ENCODE results near the gene PHOX2B. TPM values are rescaled to one million over a fixed set of nuclear protein-coding genes. Genes with fewer than 3 reads are reported as not detected.
"Not testable (repeated sequence)": the region's sequence is repeated elsewhere in the genome, so short reads cannot be mapped to it uniquely, and the experiment has no call there.

The PHOX2B gene
- total and polyA plus RNA-seq, 2 of the 13 experiments (the other 11 are each of a cell fraction or from before 2014, with no cell fraction given) = not detected

DNA sequence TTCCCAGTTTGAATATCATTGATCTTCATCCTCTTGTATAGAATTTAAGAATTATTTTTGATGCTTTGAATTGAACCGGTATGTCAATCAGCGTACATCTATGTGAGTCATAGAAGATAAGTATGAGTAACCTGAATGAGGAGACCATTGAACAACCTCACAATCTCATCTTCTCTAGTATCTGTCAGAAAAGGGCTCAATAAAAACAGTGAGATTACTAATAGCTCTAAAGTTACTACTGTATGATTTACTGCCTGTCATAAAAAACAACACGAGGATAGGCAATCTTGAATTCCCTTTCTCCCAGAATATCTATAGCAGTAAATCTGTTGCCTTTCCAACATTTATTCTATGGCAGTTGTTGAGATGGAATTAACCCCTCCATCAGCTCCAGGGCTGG is 36.1 kb downstream of the PHOX2B start (continued):
- TF ChIP-seq, protein P1, sequence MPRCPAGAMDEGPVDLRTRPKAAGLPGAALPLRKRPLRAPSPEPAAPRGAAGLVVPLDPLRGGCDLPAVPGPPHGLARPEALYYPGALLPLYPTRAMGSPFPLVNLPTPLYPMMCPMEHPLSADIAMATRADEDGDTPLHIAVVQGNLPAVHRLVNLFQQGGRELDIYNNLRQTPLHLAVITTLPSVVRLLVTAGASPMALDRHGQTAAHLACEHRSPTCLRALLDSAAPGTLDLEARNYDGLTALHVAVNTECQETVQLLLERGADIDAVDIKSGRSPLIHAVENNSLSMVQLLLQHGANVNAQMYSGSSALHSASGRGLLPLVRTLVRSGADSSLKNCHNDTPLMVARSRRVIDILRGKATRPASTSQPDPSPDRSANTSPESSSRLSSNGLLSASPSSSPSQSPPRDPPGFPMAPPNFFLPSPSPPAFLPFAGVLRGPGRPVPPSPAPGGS (CRISPR knock-in tag; IDR thresholded peaks at IDR 0.05) = no peak

DNA sequence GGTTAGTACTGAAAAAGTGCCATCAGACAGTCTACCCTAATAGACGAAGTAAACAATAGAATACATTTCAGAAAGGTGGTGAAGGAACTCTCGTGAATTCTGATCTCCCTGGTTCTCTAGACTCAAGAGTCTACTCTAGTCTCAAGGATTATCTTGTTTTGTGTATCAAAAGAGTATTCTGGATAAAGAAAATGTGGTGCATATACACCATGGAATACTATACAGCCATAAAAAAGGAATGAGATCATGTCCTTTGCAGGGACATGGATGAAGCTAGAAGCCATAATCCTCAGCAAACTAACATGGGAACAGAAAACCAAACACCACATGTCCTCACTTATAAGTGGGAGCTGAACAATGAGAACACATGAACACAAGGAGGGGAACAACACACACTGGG is 36.9 kb downstream of the PHOX2B start:
- H2AFZ ChIP-seq (ENCODE audit: low read length); H3K4me2 ChIP-seq (ENCODE audit: low read depth, low read length); H3K9ac ChIP-seq (ENCODE audit: insufficient read depth, low read depth, low read length); POLR2A ChIA-PET; in situ Hi-C loops (cut with HindIII; ENCODE audit: extremely low pct_ligation_motif_present, low pct_unique_long_range_greater_than_20kb); BruUV-seq (replicated peaks); CTCF ChIA-PET (ENCODE audit: low intra/inter-chr PET ratio, low total read pairs); H4K20me1 ChIP-seq (ENCODE audit: insufficient read depth, low read length); H3K9me3 ChIP-seq (ENCODE audit: low read length); FAIRE-seq; ATAC-seq; H3K79me2 ChIP-seq (ENCODE audit: insufficient read depth, low read length); H3K27ac ChIP-seq (ENCODE audit: extremely low read length, insufficient read depth, low read length); DNase-seq (ENCODE audit: low spot score); H3K36me3 ChIP-seq (replicated peaks in 1 of 2; ENCODE audit: control insufficient read depth in 1 of 2, insufficient read depth in 2 of 2, low read length in 2 of 2); H3K27me3 ChIP-seq (ENCODE audit: control insufficient read depth in 1 of 2, insufficient read depth in 2 of 2, low read length in 2 of 2); H3K4me3 ChIP-seq (replicated peaks in 1 of 3; ENCODE audit: insufficient read depth in 1 of 3, low read depth in 2 of 3, low read length in 3 of 3); intact Hi-C loops (cut with micrococcal nuclease; ENCODE audit: unreplicated experiment); H3K4me1 ChIP-seq (ENCODE audit: insufficient read depth, low read length): not testable (repeated sequence)
- WGBS (ENCODE audit: low lambda C conversion rate) = 2% methylated on average over 2 of the region's 2 CpGs

DNA sequence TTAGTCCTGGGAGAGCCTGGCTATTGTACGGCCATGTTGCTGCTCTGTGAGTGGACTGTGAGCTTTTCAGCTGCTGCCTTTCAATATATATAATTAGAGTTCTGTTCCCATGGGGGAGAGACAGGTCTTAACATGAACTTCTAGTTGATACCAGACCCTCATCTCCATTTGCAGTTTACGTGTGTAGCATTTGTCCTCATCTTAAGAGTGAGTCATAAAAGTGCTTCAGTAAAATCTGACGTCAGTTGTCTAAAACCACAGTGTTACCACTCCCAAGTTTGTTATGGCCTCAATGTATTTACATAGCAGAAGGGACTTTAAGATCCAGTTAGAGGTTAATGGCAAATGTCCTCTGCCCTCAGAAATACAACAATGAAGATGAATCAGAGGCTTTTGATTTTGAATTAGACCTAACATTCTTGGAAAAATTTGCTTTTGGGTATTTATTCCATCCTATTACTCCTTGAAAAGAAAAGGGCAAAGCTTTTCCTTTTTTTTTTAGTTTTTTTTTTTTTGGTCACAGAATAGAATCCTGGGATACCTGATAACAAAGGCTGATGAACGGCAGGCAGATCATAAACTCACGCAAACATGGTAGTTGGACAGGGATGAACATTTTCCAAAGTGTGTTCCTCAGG is 38.6 kb downstream of the PHOX2B start:
- H3K27ac ChIP-seq (ENCODE audit: extremely low read length, insufficient read depth, low read length) = no peak overlapping the region
- 23% methylated on average over 5 of the region's 5 CpGs for WGBS (ENCODE audit: low lambda C conversion rate)
- no peaks in the 10 kb centered on the region for H3K79me2 ChIP-seq (ENCODE audit: insufficient read depth, low read length)
- no peak overlapping the region for H3K4me3 ChIP-seq (replicated peaks in 1 of 3; ENCODE audit: insufficient read depth in 1 of 3, low read depth in 2 of 3, low read length in 3 of 3)
- no peak overlapping the region for H3K9ac ChIP-seq (ENCODE audit: insufficient read depth, low read depth, low read length)
- ATAC-seq = no peak
- CTCF ChIA-PET (ENCODE audit: low intra/inter-chr PET ratio, low total read pairs) = no interaction called here
- no peaks in the 10 kb centered on the region for H3K36me3 ChIP-seq (replicated peaks in 1 of 2; ENCODE audit: control insufficient read depth in 1 of 2, insufficient read depth in 2 of 2, low read length in 2 of 2)
- in situ Hi-C loops (cut with HindIII; ENCODE audit: extremely low pct_ligation_motif_present, low pct_unique_long_range_greater_than_20kb) (no loop called here), intact Hi-C loops (cut with micrococcal nuclease; ENCODE audit: unreplicated experiment) (no loop called here)
- POLR2A ChIA-PET = no interaction called here
- H2AFZ ChIP-seq (ENCODE audit: low read length) = no peak overlapping the region
- no peaks in the 10 kb centered on the region for H3K9me3 ChIP-seq (ENCODE audit: low read length)
- no TSS peak for BruUV-seq (replicated peaks)
- FAIRE-seq = no peak
- no peaks in the 10 kb centered on the region for H3K4me1 ChIP-seq (ENCODE audit: insufficient read depth, low read length)
- no peaks in the 10 kb centered on the region for H3K27me3 ChIP-seq (ENCODE audit: control insufficient read depth in 1 of 2, insufficient read depth in 2 of 2, low read length in 2 of 2)
- no peak for DNase-seq (ENCODE audit: low spot score)
- H3K4me2 ChIP-seq (ENCODE audit: low read depth, low read length) = no peak overlapping the region
- no peaks in the 10 kb centered on the region for H4K20me1 ChIP-seq (ENCODE audit: insufficient read depth, low read length)
- no peak for TF ChIP-seq KDM4B (CRISPR knock-in tag; IDR thresholded peaks at IDR 0.05)
- peak; percentile 74 for TF ChIP-seq CREB1 (IDR thresholded peaks at IDR 0.05)
- no peak for TF ChIP-seq CREB1 (CRISPR knock-in tag; IDR thresholded peaks at IDR 0.05)

Data from HepG2 (cell line).